Activated T-cell treated with anti-CD3 and anti-CD28 coated beads for 48 hours (primary cell): Measurements from ENCODE around the gene MEIOC.
"Not testable (repeated sequence)": the region's sequence is repeated elsewhere in the genome, so short reads cannot be mapped to it uniquely, and the experiment has no call there.

Experiments
- DNase-seq: peaks from one replicate; pipeline ENCODE4 v3.0.0-alpha.2; 2020; ENCODE audit warnings: low read depth

MEIOC gene

DNA sequence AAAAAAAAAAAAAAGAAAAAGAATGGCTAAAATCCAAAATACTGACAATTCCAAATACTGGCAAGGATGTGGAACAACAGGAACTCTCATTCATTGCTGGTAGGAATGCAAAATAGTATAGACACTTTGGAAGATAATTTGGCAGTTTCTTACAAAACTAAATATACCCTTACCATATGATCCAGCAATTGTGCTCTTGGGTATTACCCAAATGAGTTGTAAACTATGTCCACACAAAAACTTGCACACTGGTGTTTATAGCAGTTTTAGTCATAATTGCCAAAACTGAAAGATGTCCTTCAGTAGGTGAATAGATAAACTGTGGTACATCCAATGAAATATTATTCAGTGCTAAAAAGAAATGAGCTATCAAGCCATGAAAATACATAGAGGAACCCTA lies 8.5 kb upstream of the MEIOC start:
- DNase-seq: no peak

DNA sequence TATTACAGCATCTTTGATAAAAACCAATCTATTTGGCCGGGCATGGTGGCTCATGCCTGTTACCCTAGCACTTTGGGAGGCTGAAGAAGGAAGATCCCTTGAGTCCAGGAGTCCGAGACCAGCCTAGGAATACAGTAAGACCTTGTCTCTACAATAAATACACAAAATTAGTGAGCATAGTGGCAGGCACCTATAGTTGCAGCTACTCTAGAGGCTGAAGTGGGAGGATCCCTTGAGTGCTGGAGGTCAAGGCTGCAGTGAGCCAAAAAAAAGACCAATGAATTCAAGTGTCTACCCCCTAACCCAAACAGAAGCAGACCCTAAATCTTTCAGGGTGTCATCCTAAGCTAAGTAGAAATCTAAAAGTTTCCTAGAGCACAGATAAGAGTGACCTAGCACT lies 7.3 kb upstream of the MEIOC start:
- DNase-seq: no peak

GRCh38 chr17:44651228-44651627 lies 5.0 kb upstream of the MEIOC start:
- DNase-seq: no peak

- no peak for DNase-seq
These were observed 3.5 kb upstream of the MEIOC start for GRCh38 chr17:44652727-44653126.

DNA sequence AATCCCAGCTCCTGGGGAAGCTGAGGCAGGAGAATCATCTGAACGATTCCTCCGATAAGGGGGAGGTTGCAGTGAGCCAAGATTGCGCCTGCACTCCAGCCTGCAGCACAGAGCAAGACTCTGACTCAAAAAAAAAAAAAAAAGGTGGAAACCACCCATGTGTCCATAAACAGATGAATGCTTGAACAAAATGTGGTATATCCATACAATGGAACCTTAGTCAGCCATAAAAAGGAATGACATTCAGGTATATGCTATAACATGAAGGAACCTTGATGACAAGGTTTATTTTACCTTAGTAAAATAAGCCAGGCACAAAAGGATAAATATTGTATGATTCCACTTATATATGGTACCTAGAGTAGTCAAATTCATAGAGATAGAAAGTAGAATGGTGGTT lies 2.9 kb upstream of the MEIOC start:
- DNase-seq: no peak

- no peak for DNase-seq
These were observed 2.3 kb upstream of the MEIOC start for GRCh38 chr17:44653954-44654353.

DNA sequence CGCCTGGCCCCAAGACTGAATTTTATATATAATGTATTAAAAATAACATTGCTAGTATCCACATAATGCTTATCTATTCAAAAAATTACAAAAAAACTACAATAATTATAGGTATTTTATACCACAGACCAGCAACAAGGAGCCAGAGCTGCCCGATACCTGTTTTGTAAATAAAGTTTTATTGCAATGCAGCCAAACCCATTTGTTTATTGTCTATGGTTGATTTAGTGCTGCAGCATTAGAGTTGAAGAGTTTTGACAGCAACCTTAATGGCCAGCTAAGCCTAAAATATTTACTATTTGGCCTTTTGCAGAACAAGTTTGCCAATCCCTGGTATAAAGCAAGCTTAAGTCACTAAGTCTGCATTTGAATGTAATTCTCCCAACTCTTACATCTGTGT lies 5.6 kb downstream of the MEIOC start:
- DNase-seq: no peak

DNA sequence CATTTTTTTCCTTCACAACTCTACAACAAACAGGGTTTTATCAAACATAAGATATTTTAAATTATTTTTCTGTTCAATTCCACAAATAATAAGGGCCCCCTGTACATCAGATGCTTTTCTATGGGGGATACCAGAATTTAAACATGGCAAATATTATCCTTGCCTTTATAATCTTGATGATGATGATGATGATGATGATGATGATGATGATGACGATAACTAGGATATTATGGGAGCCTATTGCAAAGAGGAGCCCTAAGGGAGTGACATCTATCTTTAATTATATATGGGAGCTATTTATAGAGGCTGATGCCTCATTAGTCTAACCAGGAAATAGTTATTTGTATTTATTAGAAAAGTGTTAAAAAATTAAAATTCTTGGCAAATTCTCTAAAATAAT lies 6.8 kb downstream of the MEIOC start:
- DNase-seq: no peak

- DNase-seq: no peak
These were observed 8.6 kb downstream of the MEIOC start for GRCh38 chr17:44664867-44665266.

DNA sequence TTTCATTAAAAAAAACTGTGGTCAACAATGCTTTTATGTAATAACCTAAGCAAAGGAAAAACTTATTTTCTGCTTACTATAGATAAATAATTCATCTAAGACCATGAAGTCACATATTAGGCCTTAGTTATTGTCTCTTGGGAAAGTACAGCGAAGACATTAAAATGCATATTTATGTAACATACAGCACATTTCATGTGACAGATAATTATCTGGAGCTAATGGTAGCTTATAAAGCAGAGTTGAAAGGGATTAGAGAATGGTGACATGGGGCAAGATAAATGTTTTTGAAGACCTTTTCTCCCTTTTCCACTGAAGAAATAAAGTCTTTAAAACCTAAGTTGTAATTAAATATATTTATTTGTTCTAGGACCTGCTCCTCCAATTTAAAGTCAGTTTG lies 9.7 kb downstream of the MEIOC start:
- DNase-seq: no peak

GRCh38 chr17:44672479-44673093 lies 16.3 kb downstream of the MEIOC start:
- DNase-seq: no peak

GRCh38 chr17:44673893-44674292 lies 17.6 kb downstream of the MEIOC start:
- DNase-seq: no peak

DNA sequence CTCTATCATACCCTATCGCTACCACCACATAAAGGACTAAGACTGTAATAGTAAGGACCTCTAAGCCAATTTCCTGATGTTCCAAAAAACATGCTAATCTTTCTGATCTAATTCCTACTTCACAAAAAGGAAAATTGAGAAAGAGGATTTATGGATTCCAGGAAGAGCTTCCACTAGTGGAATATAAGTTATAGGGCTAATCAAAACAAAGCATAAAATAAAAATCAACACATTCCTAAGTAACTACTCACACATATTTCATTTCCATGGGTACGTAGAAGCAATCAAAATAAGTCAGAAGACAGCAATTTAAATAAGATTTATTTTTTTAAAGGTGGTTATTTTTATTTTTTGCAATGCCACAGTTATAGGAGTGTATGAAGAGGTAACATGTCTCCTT lies 20.9 kb downstream of the MEIOC start:
- DNase-seq: no peak

- not testable (repeated sequence) for DNase-seq
These were observed 27.0 kb downstream of the MEIOC start for GRCh38 chr17:44683303-44683702.

GRCh38 chr17:44687756-44688155 lies 31.5 kb downstream of the MEIOC start:
- no peak for DNase-seq

GRCh38 chr17:44688200-44688599 lies 31.9 kb downstream of the MEIOC start:
- DNase-seq: no peak

DNA sequence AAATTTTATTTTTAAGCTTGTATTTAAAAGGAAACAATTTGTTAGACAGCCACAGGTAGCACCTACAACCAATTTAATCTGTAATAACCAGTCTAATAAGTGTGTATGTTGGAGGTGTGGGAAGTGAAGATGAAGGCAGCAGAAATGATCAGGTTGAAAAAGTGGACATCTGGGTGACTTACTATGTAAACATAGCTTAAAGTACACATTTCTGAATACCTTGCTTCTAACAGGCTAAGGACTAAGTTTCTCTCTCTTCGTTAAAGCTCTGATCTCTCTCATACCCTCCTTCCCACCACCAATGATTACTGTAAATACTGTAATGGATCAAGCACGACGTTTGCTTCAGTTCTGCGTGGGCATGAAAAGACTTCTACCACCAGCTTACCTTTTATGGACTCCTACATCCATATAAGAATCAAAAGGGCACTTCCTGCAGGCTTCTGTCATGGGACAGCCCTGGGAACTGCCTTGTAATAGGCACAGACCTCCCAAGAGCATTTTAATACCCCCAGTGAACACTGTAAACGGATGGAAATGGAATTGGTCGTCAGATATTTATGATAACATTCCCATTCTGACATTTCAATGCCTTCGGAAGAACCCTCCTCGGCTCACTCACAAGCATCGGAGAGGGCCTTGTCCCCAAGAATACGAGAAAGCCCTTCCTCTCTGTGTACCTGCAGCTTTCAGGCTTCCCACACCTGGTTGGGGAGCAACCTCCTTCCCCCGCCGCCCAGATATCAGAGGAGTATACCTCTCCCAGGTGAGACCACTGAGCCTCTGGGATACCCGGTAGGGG lies 32.6 kb downstream of the MEIOC start:
- no peak for DNase-seq

- DNase-seq: peak; percentile 92
These were observed 33.4 kb downstream of the MEIOC start, which contains the start of gene CCDC43 for GRCh38 chr17:44689477-44690217. TSS of gene CCDC43 (minus strand) at chr17:44689776. CDS start at chr17:44689753, 23 bp downstream.

- DNase-seq: not testable (repeated sequence)
These were observed 34.6 kb downstream of the MEIOC start for GRCh38 chr17:44690746-44691306.

GRCh38 chr17:44693609-44694008 lies 37.3 kb downstream of the MEIOC start:
- no peak for DNase-seq

DNA sequence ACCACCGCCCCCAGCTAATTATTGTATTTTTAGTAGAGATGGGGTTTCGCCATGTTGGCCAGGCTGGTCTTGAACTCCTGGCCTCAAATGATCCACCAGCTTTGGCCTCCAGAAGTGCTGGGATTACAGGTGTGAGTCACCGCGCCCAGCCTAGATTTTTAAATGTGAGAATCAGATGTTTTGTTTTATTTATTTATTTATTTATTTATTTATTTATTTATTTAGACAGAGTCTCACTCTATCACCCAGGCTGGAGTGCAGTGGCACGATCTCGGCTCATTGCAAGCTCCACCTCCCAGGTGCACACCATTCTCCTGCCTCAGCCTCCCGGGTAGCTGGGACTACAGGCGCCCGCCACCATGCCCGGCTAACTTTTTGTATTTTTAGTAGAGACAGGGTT lies 44.0 kb downstream of the MEIOC start:
- not testable (repeated sequence) for DNase-seq

DNA sequence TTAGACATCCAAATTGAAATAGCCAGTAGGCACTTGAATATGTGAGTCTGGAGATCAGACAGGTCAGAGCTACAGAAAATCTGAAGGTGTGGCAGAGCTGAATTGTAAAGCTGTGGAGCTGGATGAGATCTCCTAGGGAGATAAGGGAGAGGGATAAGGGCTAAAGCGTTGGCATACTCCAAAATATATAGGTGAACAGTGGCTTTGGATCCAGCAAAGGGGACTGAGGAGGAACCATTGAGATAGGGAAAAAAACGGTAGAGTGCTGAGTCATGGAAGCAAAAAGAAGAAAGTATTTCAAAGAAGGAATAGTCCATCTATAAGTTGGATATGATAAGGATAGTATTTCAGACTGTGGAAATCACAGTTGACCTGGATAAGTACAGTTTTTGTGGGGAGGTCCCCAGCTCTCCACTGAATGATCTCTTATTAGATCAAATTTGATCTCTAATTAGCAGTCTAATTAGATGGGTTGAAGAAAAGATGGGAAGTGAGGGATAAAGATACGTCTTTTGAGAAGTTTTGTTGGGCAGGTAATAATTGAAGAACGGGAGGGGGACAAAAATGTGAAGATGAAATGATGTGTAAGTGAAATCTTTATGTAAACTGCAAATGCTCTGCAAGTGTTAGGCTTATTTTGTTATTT lies 51.6 kb downstream of the MEIOC start:
- DNase-seq: no peak
